Esophagus (tissue), 2 donors: ENCODE results near the gene TMPRSS12. TPM values are rescaled to one million over a fixed set of nuclear protein-coding genes. Genes with fewer than 3 reads are reported as not detected.
"Not testable (repeated sequence)": the region's sequence is repeated elsewhere in the genome, so short reads cannot be mapped to it uniquely, and the experiment has no call there.

Source experiments
- H3K27ac ChIP-seq, 2 donors: one replicate each; pipeline ENCODE4 v1.5.1; 2013; ENCODE audit warnings: low read depth in 2 of 2, mild to moderate bottlenecking in 2 of 2, inconsistent platforms in 1 of 2, low read length in 1 of 2, moderate library complexity in 1 of 2
- H3K27me3 ChIP-seq, 2 donors: one replicate each; pipeline ENCODE4 v1.6.1; 2013; ENCODE audit warnings: low read length in 2 of 2, control low read depth in 1 of 2, mild to moderate bottlenecking in 1 of 2; ENCODE audit not compliant: insufficient read depth in 2 of 2, control insufficient read depth in 1 of 2
- H3K36me3 ChIP-seq, 2 donors: one replicate each; pipeline ENCODE4 v1.6.1; 2013; ENCODE audit warnings: low read length in 1 of 2; ENCODE audit not compliant: control insufficient read depth in 2 of 2, insufficient read depth in 2 of 2
- H3K4me1 ChIP-seq, 2 donors: one replicate each; pipeline ENCODE4 v1.6.1; 2013; ENCODE audit warnings: low read length in 1 of 2; ENCODE audit not compliant: control insufficient read depth in 2 of 2, insufficient read depth in 2 of 2
- H3K4me3 ChIP-seq, 2 donors: one replicate each; pipeline ENCODE4 v1.5.1; 2013; ENCODE audit warnings: low read length in 2 of 2, mild to moderate bottlenecking in 2 of 2, low read depth in 1 of 2, moderate library complexity in 1 of 2
- H3K9me3 ChIP-seq, 2 donors: one replicate each; pipeline ENCODE4 v1.6.1; 2013; ENCODE audit warnings: mild to moderate bottlenecking in 2 of 2, low read depth in 1 of 2, low read length in 1 of 2, moderate library complexity in 1 of 2; ENCODE audit not compliant: control insufficient read depth in 2 of 2, insufficient read depth in 1 of 2
- WGBS, 2 donors: extraction: QIAGEN DNeasy Blood & Tissue Kit; methylation state at CpG; one replicate each; pipeline ENCODE4 v1.1.7; 2013; 5-methylcytosine and 5-hydroxymethylcytosine counted together
- polyA plus RNA-seq, 2 donors: library from polyadenylated mRNA; stranded (reverse); fragments of 200-250 nt; gene quantifications; one replicate each; pipeline ENCODE4 v1.2.3, GENCODE V29; 2013
- donor health status: healthy with polysubstance abuse.
- donor health status: Bipolar disorder and iron deficiency.

Gene TMPRSS12
- polyA plus RNA-seq, 2 donors: 0.04 TPM; not detected in 1

- Histone ChIP-seq H3K27ac (peak overlapping the region in 1 of 2 donors; percentile 38), H3K27me3 (no peaks in the 10 kb centered on the region), H3K36me3 (no peaks in the 10 kb centered on the region), H3K9me3 (no peaks in the 10 kb centered on the region), H3K4me1 (peaks cover 4 to 8% of the 10 kb centered on the region in 2 donors), H3K4me3 (no peak overlapping the region)
- WGBS, 2 donors: 38 to 39% methylated on average over 4 of the region's 4 CpGs
Measured at GRCh38 chr12:50824914-50825313, 17.8 kb upstream of the TMPRSS12 start.

DNA sequence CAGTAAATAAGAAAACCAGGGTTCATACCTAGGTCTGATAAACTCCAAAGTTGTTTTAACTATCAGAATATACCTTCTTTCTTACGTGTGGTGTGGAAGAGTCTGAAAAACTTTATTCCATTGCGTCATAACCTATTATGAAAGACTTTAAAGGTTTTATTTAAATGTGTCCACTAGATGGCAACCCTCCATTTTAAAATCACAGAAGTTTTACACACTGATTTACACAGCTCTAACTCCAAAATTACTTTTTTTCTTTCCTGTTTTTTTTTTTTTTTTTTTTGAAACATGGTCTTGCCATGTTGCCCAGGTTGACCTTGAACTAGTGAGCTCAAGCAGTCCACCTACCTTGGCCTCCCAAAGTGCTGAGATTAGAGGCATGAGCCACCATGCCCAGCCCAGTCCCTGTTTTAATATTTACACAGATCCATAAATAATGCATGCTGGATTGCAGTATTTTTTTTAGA lies 17.3 kb upstream of the TMPRSS12 start:
- Histone ChIP-seq H3K9me3 (no peaks in the 10 kb centered on the region), H3K4me3 (no peak overlapping the region), H3K27me3 (no peaks in the 10 kb centered on the region), H3K4me1 (peaks cover 4 to 8% of the 10 kb centered on the region in 2 donors), H3K36me3 (no peaks in the 10 kb centered on the region), H3K27ac (no peak overlapping the region)
- WGBS, 2 donors: 0% methylated on average over 2 of the region's 2 CpGs

DNA sequence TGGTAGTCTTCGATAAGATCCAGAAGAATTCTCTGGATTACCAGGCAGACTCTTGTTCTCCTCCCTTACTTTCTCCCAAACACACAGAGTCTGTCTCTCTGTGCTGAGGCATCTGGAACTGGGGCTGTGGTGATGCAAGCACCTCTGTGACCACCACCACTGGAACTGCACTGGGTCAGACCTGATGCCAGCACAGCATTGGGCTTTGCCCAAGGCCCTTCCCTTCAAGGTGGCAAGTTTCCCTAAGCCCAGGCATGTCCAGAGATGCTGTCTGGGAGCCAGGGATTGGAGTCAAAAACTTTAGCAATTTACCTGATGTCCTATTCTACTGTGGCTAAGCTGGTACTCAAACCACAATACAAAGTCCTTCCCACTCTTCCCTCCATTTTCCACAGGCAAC lies 14.6 kb upstream of the TMPRSS12 start:
- Histone ChIP-seq H3K4me3 (no peak overlapping the region), H3K27ac (no peak overlapping the region), H3K36me3 (no peaks in the 10 kb centered on the region), H3K4me1 (peaks cover 4 to 8% of the 10 kb centered on the region in 2 donors), H3K27me3 (no peaks in the 10 kb centered on the region), H3K9me3 (no peaks in the 10 kb centered on the region)
- WGBS, 2 donors: 79 to 83% methylated on average over 1 of the region's 1 CpG

- peaks cover 4 to 8% of the 10 kb centered on the region in 2 donors for H3K4me1 ChIP-seq
- peaks cover 0 to 2% of the 10 kb centered on the region in 2 donors for H3K9me3 ChIP-seq
- WGBS, 2 donors: 72 to 77% methylated on average over 2 of the region's 2 CpGs
- H3K4me3 ChIP-seq: no peak overlapping the region
- H3K36me3 ChIP-seq: no peaks in the 10 kb centered on the region
- H3K27me3 ChIP-seq: no peaks in the 10 kb centered on the region
- H3K27ac ChIP-seq: no peak overlapping the region
Measured at GRCh38 chr12:50828886-50829285, 13.8 kb upstream of the TMPRSS12 start.

DNA sequence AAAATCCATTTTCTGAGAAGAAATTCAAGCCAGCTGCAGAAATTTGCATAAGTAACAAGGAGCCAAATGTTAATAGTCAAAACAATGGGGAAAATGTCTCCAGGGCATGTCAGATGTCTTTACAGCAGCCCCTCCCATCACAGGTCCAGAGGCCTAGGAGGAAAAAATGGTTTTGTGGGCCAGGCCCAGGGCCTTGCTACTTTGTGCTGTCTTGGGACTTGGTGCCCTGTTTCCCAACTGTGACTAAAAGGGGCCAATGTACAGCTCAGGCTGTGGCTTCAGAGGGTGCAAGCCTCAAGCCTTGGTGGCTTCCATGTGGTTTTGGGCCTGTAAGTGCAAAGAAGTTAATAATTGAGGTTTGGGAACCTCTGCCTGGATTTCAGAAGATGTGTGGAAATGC lies 8.9 kb upstream of the TMPRSS12 start:
- not testable (repeated sequence) for H3K27me3 ChIP-seq, H3K4me1 ChIP-seq, H3K4me3 ChIP-seq, H3K27ac ChIP-seq, H3K9me3 ChIP-seq, H3K36me3 ChIP-seq

- Histone ChIP-seq H3K27ac (no peak overlapping the region), H3K4me3 (no peak overlapping the region), H3K9me3 (peaks cover 2 to 6% of the 10 kb centered on the region in 2 donors), H3K4me1 (peaks cover 0 to 2% of the 10 kb centered on the region in 2 donors), H3K36me3 (no peaks in the 10 kb centered on the region), H3K27me3 (no peaks in the 10 kb centered on the region)
- WGBS, 2 donors: 69 to 80% methylated on average over 2 of the region's 2 CpGs
Measured at GRCh38 chr12:50839042-50839441, 3.7 kb upstream of the TMPRSS12 start.

DNA sequence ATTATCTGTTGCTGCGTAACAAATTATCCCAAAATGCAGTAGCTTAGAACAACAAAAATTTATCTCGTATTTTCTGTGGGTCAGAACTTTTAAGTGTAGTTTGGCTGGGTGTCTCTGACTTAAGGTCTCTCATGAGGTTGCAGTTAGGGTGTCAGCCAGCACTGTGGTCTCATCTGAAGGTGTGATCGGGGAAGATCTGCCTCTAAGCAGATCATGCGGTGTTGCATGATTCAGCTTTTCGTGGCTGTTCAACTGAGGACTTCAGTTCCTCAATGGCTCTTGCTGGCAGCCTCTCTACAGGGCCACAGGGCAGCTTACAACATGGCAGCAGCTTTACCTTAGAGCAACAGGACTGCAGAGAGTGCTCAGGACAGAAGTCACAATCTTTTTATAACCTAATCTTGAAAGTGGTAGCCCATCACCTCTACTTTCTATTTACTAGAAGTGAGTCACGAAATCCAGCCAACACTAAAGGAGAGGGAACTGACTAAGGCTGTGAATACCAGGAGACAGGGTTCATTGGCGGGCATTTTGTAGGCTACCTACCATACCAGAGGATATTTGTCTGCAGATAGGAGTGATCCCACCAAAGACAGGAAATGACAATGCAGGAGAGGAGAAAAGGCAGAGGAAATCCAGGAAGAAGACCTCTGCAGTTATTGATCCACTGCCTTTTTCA lies 1.8 kb upstream of the TMPRSS12 start:
- Histone ChIP-seq H3K27ac (no peak overlapping the region), H3K36me3 (no peaks in the 10 kb centered on the region), H3K4me1 (peaks cover 0 to 2% of the 10 kb centered on the region in 2 donors), H3K4me3 (no peak overlapping the region), H3K27me3 (no peaks in the 10 kb centered on the region), H3K9me3 (peaks cover 2% of the 10 kb centered on the region in 2 donors)
- WGBS, 2 donors: 96 to 97% methylated on average over 7 of the region's 7 CpGs

GRCh38 chr12:50841716-50842531 lies 802 bp upstream of the TMPRSS12 start:
- H3K9me3 ChIP-seq: peaks cover 2% of the 10 kb centered on the region in 2 donors
- no peak overlapping the region for H3K27ac ChIP-seq
- H3K36me3 ChIP-seq: no peaks in the 10 kb centered on the region
- WGBS, 2 donors: 53 to 55% methylated on average over 7 of the region's 7 CpGs
- H3K27me3 ChIP-seq: no peaks in the 10 kb centered on the region
- peaks cover 0 to 2% of the 10 kb centered on the region in 2 donors for H3K4me1 ChIP-seq
- peak overlapping the region in 1 of 2 donors; percentile 37 for H3K4me3 ChIP-seq

- H3K4me1 ChIP-seq: peaks cover 0 to 2% of the 10 kb centered on the region in 2 donors
- H3K36me3 ChIP-seq: no peaks in the 10 kb centered on the region
- H3K27me3 ChIP-seq: no peaks in the 10 kb centered on the region
- no peak overlapping the region for H3K4me3 ChIP-seq
- H3K27ac ChIP-seq: no peak overlapping the region
- peaks cover 2% of the 10 kb centered on the region in 2 donors for H3K9me3 ChIP-seq
Measured at GRCh38 chr12:50845021-50845647, 2.4 kb downstream of the TMPRSS12 start.
